Endothelial cell (in vitro differentiated cells): ENCODE data around the gene POLN. TPM values are rescaled to one million over a fixed set of nuclear protein-coding genes. Genes with fewer than 3 reads are reported as not detected.

Experiments
- DNase-seq: peaks from one replicate; pipeline ENCODE4 v3.0.0; 2021; ENCODE audit warnings: low spot score
- H3K27ac Mint-ChIP-seq: one replicate; pipeline ENCODE4 v1.8.0; 2021; ENCODE audit warnings: mixed read lengths, inconsistent platforms; ENCODE audit not compliant: unreplicated experiment
- H3K27me3 Mint-ChIP-seq: one replicate; pipeline ENCODE4 v1.8.0; 2021; ENCODE audit warnings: mild to moderate bottlenecking, moderate library complexity, mixed read lengths, inconsistent platforms; ENCODE audit not compliant: unreplicated experiment
- H3K36me3 Mint-ChIP-seq: one replicate; pipeline ENCODE4 v1.8.0; 2021; ENCODE audit warnings: mild to moderate bottlenecking, low read depth, mixed read lengths, inconsistent platforms; ENCODE audit not compliant: unreplicated experiment
- H3K4me1 Mint-ChIP-seq: one replicate; pipeline ENCODE4 v1.8.0; 2021; ENCODE audit warnings: mild to moderate bottlenecking, mixed read lengths, inconsistent platforms; ENCODE audit not compliant: unreplicated experiment
- H3K4me3 Mint-ChIP-seq: one replicate; pipeline ENCODE4 v1.8.0; 2021; ENCODE audit warnings: mild to moderate bottlenecking, mixed read lengths, inconsistent platforms; ENCODE audit not compliant: unreplicated experiment
- H3K9me3 Mint-ChIP-seq: one replicate; pipeline ENCODE4 v1.8.0; 2021; ENCODE audit warnings: mixed read lengths, inconsistent platforms; ENCODE audit not compliant: unreplicated experiment
- total RNA-seq: library from RNA; stranded (reverse); fragmentation: NEBNext Ultra II Directional; extraction: Animal tissue kit (Norgen Biotek cat#: 25700); gene quantifications from one replicate; pipeline ENCODE4 v1.2.1, GENCODE V29; 2021; ENCODE audit not compliant: unreplicated experiment
- TF ChIP-seq, protein P1 (sequence below): fragments of 200-600 bp; sonication (generic); IDR thresholded peaks from one replicate; pipeline ENCODE4 v1.5.0; 2021; ENCODE audit warnings: antibody characterized with exemption; ENCODE audit not compliant: unreplicated experiment

The POLN gene
- total RNA-seq, 1 donor from 2014 or later = 2.5 TPM

DNA sequence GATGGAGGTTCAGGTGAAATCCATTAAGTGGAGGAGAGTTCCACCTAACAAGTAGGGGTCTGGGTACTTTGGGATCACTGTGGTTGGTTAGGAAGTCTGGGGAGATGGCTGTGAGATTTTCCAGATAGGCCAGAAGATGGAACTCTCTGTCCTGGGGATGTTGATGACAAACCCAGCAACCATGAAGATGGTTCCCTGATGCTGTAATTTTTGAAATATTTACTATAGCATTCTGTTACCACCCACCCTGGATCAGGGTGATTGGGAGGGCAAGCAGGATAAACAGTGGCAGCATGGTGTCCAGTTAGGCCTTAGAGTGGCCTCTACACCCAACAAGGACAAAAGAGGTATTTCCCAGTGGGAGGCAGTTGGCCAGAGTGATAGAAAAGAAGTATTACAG is 217.2 kb downstream of the POLN start:
- no peak for DNase-seq
- H3K4me1 Mint-ChIP-seq = peaks cover 9% of the 10 kb centered on the region
- peaks cover 10% of the 10 kb centered on the region for H3K9me3 Mint-ChIP-seq
- H3K27me3 Mint-ChIP-seq = peaks cover 2% of the 10 kb centered on the region
- H3K27ac Mint-ChIP-seq = no peak overlapping the region
- TF ChIP-seq, protein P1, sequence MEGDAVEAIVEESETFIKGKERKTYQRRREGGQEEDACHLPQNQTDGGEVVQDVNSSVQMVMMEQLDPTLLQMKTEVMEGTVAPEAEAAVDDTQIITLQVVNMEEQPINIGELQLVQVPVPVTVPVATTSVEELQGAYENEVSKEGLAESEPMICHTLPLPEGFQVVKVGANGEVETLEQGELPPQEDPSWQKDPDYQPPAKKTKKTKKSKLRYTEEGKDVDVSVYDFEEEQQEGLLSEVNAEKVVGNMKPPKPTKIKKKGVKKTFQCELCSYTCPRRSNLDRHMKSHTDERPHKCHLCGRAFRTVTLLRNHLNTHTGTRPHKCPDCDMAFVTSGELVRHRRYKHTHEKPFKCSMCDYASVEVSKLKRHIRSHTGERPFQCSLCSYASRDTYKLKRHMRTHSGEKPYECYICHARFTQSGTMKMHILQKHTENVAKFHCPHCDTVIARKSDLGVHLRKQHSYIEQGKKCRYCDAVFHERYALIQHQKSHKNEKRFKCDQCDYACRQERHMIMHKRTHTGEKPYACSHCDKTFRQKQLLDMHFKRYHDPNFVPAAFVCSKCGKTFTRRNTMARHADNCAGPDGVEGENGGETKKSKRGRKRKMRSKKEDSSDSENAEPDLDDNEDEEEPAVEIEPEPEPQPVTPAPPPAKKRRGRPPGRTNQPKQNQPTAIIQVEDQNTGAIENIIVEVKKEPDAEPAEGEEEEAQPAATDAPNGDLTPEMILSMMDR = no peak
- H3K36me3 Mint-ChIP-seq = peaks cover 9% of the 10 kb centered on the region
- H3K4me3 Mint-ChIP-seq = no peak overlapping the region

Other genes starting within 250 kb of the POLN start
- gene NELFA, start 233.1 kb downstream of the POLN start, total RNA-seq = 30.2 TPM
- gene NAT8L, start 182.8 kb downstream of the POLN start, total RNA-seq = 0.36 TPM
- 16.2 TPM for gene HAUS3, start within 50 bp of the POLN start, total RNA-seq
- gene MXD4, start 20.0 kb upstream of the POLN start, total RNA-seq = 93.5 TPM
- 0.44 TPM for gene ZFYVE28, start 176.5 kb upstream of the POLN start, total RNA-seq
- not detected for gene CFAP99, start 176.8 kb upstream of the POLN start, total RNA-seq
- gene RNF4, start 227.0 kb upstream of the POLN start, total RNA-seq = 65.0 TPM